T follicular helper cell (primary cell): Measurements from ENCODE around the gene SLC1A7.

Experiments
- DNase-seq: peaks from one replicate; pipeline ENCODE4 v3.0.0-alpha.2; 2020; ENCODE audit warnings: low read depth

SLC1A7 gene

GRCh38 chr1:53160924-53161378 is 18.5 kb upstream of the SLC1A7 start:
- DNase-seq = no peak

GRCh38 chr1:53158900-53159299 is 16.5 kb upstream of the SLC1A7 start:
- no peak for DNase-seq

GRCh38 chr1:53156783-53157182 is 14.3 kb upstream of the SLC1A7 start:
- DNase-seq = no peak

GRCh38 chr1:53155945-53156344 is 13.5 kb upstream of the SLC1A7 start:
- no peak for DNase-seq

- no peak for DNase-seq
Measured at GRCh38 chr1:53155534-53155933, 13.1 kb upstream of the SLC1A7 start.

- DNase-seq = no peak
Measured at GRCh38 chr1:53154859-53155438, 12.5 kb upstream of the SLC1A7 start.

- DNase-seq = no peak
Measured at GRCh38 chr1:53153752-53154151, 11.3 kb upstream of the SLC1A7 start.

GRCh38 chr1:53148123-53148522 is 5.7 kb upstream of the SLC1A7 start:
- no peak for DNase-seq

- DNase-seq = no peak
Measured at GRCh38 chr1:53147174-53147573, 4.7 kb upstream of the SLC1A7 start.

- no peak for DNase-seq
Measured at GRCh38 chr1:53145942-53146708, 3.7 kb upstream of the SLC1A7 start.

GRCh38 chr1:53145619-53145941 is 3.1 kb upstream of the SLC1A7 start:
- no peak for DNase-seq

- no peak for DNase-seq
Measured at GRCh38 chr1:53145051-53145600, 2.7 kb upstream of the SLC1A7 start.

- no peak for DNase-seq
Measured at GRCh38 chr1:53144201-53144600, 1.8 kb upstream of the SLC1A7 start.

GRCh38 chr1:53143527-53143926 is 1.1 kb upstream of the SLC1A7 start:
- DNase-seq = no peak

- no peak for DNase-seq
Measured at GRCh38 chr1:53141487-53142055, 867 bp downstream of the SLC1A7 start.

- no peak for DNase-seq
Measured at GRCh38 chr1:53140451-53140850, 2.0 kb downstream of the SLC1A7 start.

GRCh38 chr1:53139951-53140361 is 2.5 kb downstream of the SLC1A7 start:
- no peak for DNase-seq

- DNase-seq = no peak
Measured at GRCh38 chr1:53138991-53139884, 3.2 kb downstream of the SLC1A7 start.

- no peak for DNase-seq
Measured at GRCh38 chr1:53137729-53138128, 4.7 kb downstream of the SLC1A7 start.

GRCh38 chr1:53135735-53136114 is 6.7 kb downstream of the SLC1A7 start:
- DNase-seq = no peak

- no peak for DNase-seq
Measured at GRCh38 chr1:53134961-53135734, 7.3 kb downstream of the SLC1A7 start.
